ENCODE measurements around the gene REN. TPM values are rescaled to one million over a fixed set of nuclear protein-coding genes. Genes with fewer than 3 reads are reported as not detected.

The REN gene
- total RNA-seq, 2 donors from 2014 or later, result not detected

DNA sequence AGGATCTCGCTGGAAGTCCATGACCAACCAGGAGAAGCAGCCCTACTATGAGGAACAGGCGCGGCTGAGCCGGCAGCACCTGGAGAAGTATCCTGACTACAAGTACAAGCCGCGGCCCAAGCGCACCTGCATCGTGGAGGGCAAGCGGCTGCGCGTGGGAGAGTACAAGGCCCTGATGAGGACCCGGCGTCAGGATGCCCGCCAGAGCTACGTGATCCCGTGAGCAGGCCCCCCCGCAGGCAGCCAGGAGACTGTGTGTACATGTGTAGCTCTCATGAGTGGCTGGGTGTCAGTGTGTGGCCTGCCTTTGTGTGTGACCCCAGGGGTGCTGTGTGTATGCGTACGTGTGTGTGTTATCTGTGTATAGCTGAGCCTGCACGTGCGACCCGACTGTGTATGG lies 41.5 kb downstream of the REN start:
- H3K36me3 ChIP-seq, result peaks cover 28% of the 10 kb centered on the region
- no peak overlapping the region for H3K4me3 ChIP-seq
- H3K9me3 ChIP-seq, result no peaks in the 10 kb centered on the region
- H3K4me1 ChIP-seq (ENCODE audit: control insufficient read depth in 1 of 2, low read depth in 2 of 2), result peaks cover 4 to 27% of the 10 kb centered on the region in 2 donors
- no peaks in the 10 kb centered on the region for H3K27me3 ChIP-seq (replicated peaks; ENCODE audit: insufficient read depth)
- ATAC-seq (ENCODE audit: insufficient number of reproducible peaks, low FRiP score, low read depth) (no peak), DNase-seq (ENCODE audit: low spot score) (no peak)
- TF ChIP-seq CTCF (IDR thresholded peaks at IDR 0.05), result no peak
- no peak overlapping the region for H3K27ac ChIP-seq

GRCh38 chr1:204123376-204123775 lies 42.8 kb downstream of the REN start:
- H3K27ac ChIP-seq, result no peak overlapping the region
- no peak for ATAC-seq (ENCODE audit: insufficient number of reproducible peaks, low FRiP score, low read depth)

DNA sequence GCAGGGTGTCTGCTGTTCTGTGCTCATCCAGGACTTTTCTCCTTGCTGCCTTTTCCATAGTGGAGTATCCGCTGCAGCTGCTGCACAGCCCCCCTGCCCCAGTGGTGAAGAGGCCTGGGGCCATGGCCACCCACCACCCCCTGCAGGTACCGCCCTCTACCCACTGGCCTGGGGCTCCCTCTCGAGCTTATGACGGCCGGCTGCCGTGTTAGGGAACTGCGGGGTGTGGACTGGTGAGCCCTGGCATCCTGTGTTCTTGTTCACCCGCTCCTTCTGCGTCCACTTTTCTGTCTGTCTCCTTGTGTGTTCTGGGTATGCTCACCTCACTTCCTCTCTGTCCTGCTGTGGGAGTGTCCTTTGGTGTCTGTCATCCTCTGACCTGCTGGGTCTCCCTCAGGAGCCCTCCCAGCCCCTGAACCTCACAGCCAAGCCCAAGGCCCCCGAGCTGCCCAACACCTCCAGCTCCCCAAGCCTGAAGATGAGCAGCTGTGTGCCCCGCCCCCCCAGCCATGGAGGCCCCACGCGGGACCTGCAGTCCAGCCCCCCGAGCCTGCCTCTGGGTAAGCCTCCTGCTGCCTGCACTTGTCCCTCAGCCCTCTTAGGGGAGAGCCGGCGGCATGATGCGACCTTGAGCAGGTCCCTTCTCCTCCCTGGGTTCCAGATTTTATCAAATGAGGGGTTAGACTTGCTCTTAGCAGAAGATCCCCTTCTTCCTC lies 44.1 kb downstream of the REN start:
- no peak for ATAC-seq (ENCODE audit: insufficient number of reproducible peaks, low FRiP score, low read depth)
- Histone ChIP-seq H3K27ac (no peak overlapping the region), H3K36me3 (peaks cover 31% of the 10 kb centered on the region), H3K4me1 (ENCODE audit: control insufficient read depth in 1 of 2, low read depth in 2 of 2) (peaks cover 0 to 9% of the 10 kb centered on the region in 2 donors), H3K4me3 (no peak overlapping the region), H3K9me3 (no peaks in the 10 kb centered on the region), H3K27me3 (replicated peaks; ENCODE audit: insufficient read depth) (no peaks in the 10 kb centered on the region)
- DNase-seq (ENCODE audit: low spot score), result no peak
- TF ChIP-seq CTCF (IDR thresholded peaks at IDR 0.05), result no peak

More at GRCh38 chr1:204123376-204123775, 42.8 kb downstream of the REN start:
- Histone ChIP-seq H3K36me3 (peaks cover 28% of the 10 kb centered on the region), H3K27me3 (replicated peaks; ENCODE audit: insufficient read depth) (no peaks in the 10 kb centered on the region), H3K9me3 (no peaks in the 10 kb centered on the region), H3K4me1 (ENCODE audit: control insufficient read depth in 1 of 2, low read depth in 2 of 2) (peaks cover 0 to 16% of the 10 kb centered on the region in 2 donors), H3K4me3 (no peak overlapping the region)
- DNase-seq (ENCODE audit: low spot score), result no peak
- TF ChIP-seq CTCF (IDR thresholded peaks at IDR 0.05), result no peak

DNA sequence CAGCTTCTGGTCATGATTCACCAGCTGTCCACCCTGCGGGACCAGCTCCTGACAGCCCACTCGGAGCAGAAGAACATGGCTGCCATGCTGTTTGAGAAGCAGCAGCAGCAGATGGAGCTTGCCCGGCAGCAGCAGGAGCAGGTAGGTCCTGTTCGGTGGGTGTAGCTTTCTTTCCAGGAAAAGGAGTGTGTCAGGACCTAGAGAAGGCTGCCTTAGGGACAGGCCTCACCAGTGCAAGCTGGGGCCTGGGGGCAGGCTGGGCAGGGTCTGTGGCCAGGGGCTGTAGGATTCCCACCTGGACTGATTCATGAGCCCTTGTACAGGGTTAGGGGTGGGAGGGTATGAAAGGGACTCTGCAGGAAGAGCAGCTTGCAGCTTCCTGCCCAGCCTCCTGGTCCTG lies 49.6 kb downstream of the REN start:
- Histone ChIP-seq H3K36me3 (peaks cover 8% of the 10 kb centered on the region), H3K27ac (no peak overlapping the region), H3K4me3 (no peak overlapping the region), H3K27me3 (replicated peaks; ENCODE audit: insufficient read depth) (no peaks in the 10 kb centered on the region), H3K9me3 (no peaks in the 10 kb centered on the region), H3K4me1 (ENCODE audit: control insufficient read depth in 1 of 2, low read depth in 2 of 2) (no peaks in the 10 kb centered on the region)
- ATAC-seq (ENCODE audit: insufficient number of reproducible peaks, low FRiP score, low read depth), result no peak
- no peak for TF ChIP-seq CTCF (IDR thresholded peaks at IDR 0.05)
- no peak for DNase-seq (ENCODE audit: low spot score)

- H3K4me1 ChIP-seq (ENCODE audit: control insufficient read depth in 1 of 2, low read depth in 2 of 2), result no peaks in the 10 kb centered on the region
- H3K36me3 ChIP-seq, result peaks cover 4% of the 10 kb centered on the region
- DNase-seq (ENCODE audit: low spot score) (no peak), ATAC-seq (ENCODE audit: insufficient number of reproducible peaks, low FRiP score, low read depth) (no peak)
- H3K4me3 ChIP-seq, result no peak overlapping the region
- H3K9me3 ChIP-seq, result no peaks in the 10 kb centered on the region
- no peak for TF ChIP-seq CTCF (IDR thresholded peaks at IDR 0.05)
- no peaks in the 10 kb centered on the region for H3K27me3 ChIP-seq (replicated peaks; ENCODE audit: insufficient read depth)
- no peak overlapping the region for H3K27ac ChIP-seq
Observed at GRCh38 chr1:204115116-204115515, 51.0 kb downstream of the REN start.
